Endothelial cell (in vitro differentiated cells): ENCODE measurements around the gene GSG1. TPM values are rescaled to one million over a fixed set of nuclear protein-coding genes. Genes with fewer than 3 reads are reported as not detected.
"Not testable (repeated sequence)": the region's sequence is repeated elsewhere in the genome, so short reads cannot be mapped to it uniquely, and the experiment has no call there.

ENCODE experiments used
- DNase-seq: peaks from one replicate; pipeline ENCODE4 v3.0.0; 2021; ENCODE audit warnings: low spot score
- H3K27ac Mint-ChIP-seq: one replicate; pipeline ENCODE4 v1.8.0; 2021; ENCODE audit warnings: mixed read lengths, inconsistent platforms; ENCODE audit not compliant: unreplicated experiment
- H3K27me3 Mint-ChIP-seq: one replicate; pipeline ENCODE4 v1.8.0; 2021; ENCODE audit warnings: mild to moderate bottlenecking, moderate library complexity, mixed read lengths, inconsistent platforms; ENCODE audit not compliant: unreplicated experiment
- H3K36me3 Mint-ChIP-seq: one replicate; pipeline ENCODE4 v1.8.0; 2021; ENCODE audit warnings: mild to moderate bottlenecking, low read depth, mixed read lengths, inconsistent platforms; ENCODE audit not compliant: unreplicated experiment
- H3K4me1 Mint-ChIP-seq: one replicate; pipeline ENCODE4 v1.8.0; 2021; ENCODE audit warnings: mild to moderate bottlenecking, mixed read lengths, inconsistent platforms; ENCODE audit not compliant: unreplicated experiment
- H3K4me3 Mint-ChIP-seq: one replicate; pipeline ENCODE4 v1.8.0; 2021; ENCODE audit warnings: mild to moderate bottlenecking, mixed read lengths, inconsistent platforms; ENCODE audit not compliant: unreplicated experiment
- H3K9me3 Mint-ChIP-seq: one replicate; pipeline ENCODE4 v1.8.0; 2021; ENCODE audit warnings: mixed read lengths, inconsistent platforms; ENCODE audit not compliant: unreplicated experiment
- CTCF ChIP-seq: fragments of 200-600 bp; sonication (generic); IDR thresholded peaks from one replicate; pipeline ENCODE4 v1.5.0; 2021; ENCODE audit warnings: antibody characterized with exemption; ENCODE audit not compliant: unreplicated experiment
- total RNA-seq: library from RNA; stranded (reverse); fragmentation: NEBNext Ultra II Directional; extraction: Animal tissue kit (Norgen Biotek cat#: 25700); gene quantifications from one replicate; pipeline ENCODE4 v1.2.1, GENCODE V29; 2021; ENCODE audit not compliant: unreplicated experiment

The GSG1 gene
- total RNA-seq, 1 donor from 2014 or later = 0.46 TPM

GRCh38 chr12:13038491-13039161, 64.8 kb downstream of the GSG1 start:
- peaks cover 6% of the 10 kb centered on the region for H3K27me3 Mint-ChIP-seq
- no peaks in the 10 kb centered on the region for H3K36me3 Mint-ChIP-seq
- no peak for DNase-seq
- TF ChIP-seq CTCF = no peak
- no peak overlapping the region for H3K27ac Mint-ChIP-seq
- H3K9me3 Mint-ChIP-seq = no peaks in the 10 kb centered on the region
- no peak overlapping the region for H3K4me3 Mint-ChIP-seq
- peaks cover 6% of the 10 kb centered on the region for H3K4me1 Mint-ChIP-seq

- DNase-seq = no peak
- no peaks in the 10 kb centered on the region for H3K9me3 Mint-ChIP-seq
- no peaks in the 10 kb centered on the region for H3K36me3 Mint-ChIP-seq
- peaks cover 6% of the 10 kb centered on the region for H3K4me1 Mint-ChIP-seq
- no peak for TF ChIP-seq CTCF
- peaks cover 6% of the 10 kb centered on the region for H3K27me3 Mint-ChIP-seq
- H3K4me3 Mint-ChIP-seq = no peak overlapping the region
- no peak overlapping the region for H3K27ac Mint-ChIP-seq
Measured at GRCh38 chr12:13036881-13037280, 66.6 kb downstream of the GSG1 start.

- H3K36me3 Mint-ChIP-seq, H3K27me3 Mint-ChIP-seq, H3K9me3 Mint-ChIP-seq, H3K27ac Mint-ChIP-seq, H3K4me1 Mint-ChIP-seq, DNase-seq, H3K4me3 Mint-ChIP-seq: not testable (repeated sequence)
Measured at GRCh38 chr12:13035335-13035734, 68.1 kb downstream of the GSG1 start.

Other genes starting within 250 kb of the GSG1 start
- 3.4 TPM for gene GPRC5A, start 212.1 kb downstream of the GSG1 start, total RNA-seq
- not detected for gene GPRC5D, start 151.5 kb downstream of the GSG1 start, total RNA-seq
- gene HEBP1, start 103.4 kb downstream of the GSG1 start, total RNA-seq = 83.3 TPM
- 36.3 TPM for gene FAM234B, start 59.3 kb downstream of the GSG1 start, total RNA-seq
- 273 TPM for gene EMP1, start 93.1 kb upstream of the GSG1 start, total RNA-seq